GM23338 (cell line): Measurements from ENCODE around the gene YY1AP1. TPM values are rescaled to one million over a fixed set of nuclear protein-coding genes. Genes with fewer than 3 reads are reported as not detected.
A peak's percentile ranks its signal among the peaks of the same experiment; 100 is the strongest.

ENCODE experiments used
- ATAC-seq: fragments of 200-7000 bp; cut with Tn5 transposase; 3 replicates; pipeline ENCODE4 v1.9.1; 2020
- DNase-seq: peaks from one replicate; pipeline ENCODE4 v3.0.0-alpha.2; 2015; ENCODE audit warnings: low spot score
- H2AFZ ChIP-seq: fragments of 200-600 bp; sonication (generic); 2 replicates; pipeline ENCODE4 v1.8.0; 2016; ENCODE audit warnings: antibody characterized with exemption, mild to moderate bottlenecking, moderate library complexity
- H3F3A ChIP-seq: fragments of 200-600 bp; sonication (generic); replicated peaks from 2 replicates; pipeline ENCODE4 v1.8.0; 2017; ENCODE audit warnings: antibody characterized with exemption, mixed run types, low read depth
- H3K27ac ChIP-seq: fragments of 200-600 bp; sonication (generic); 2 replicates; pipeline ENCODE4 v1.6.1; 2016; ENCODE audit warnings: low read depth
- H3K27me3 ChIP-seq: fragments of 200-600 bp; sonication (generic); 2 replicates; pipeline ENCODE4 v1.8.0; 2016; ENCODE audit warnings: mild to moderate bottlenecking, mixed run types, moderate library complexity; ENCODE audit not compliant: insufficient read depth
- H3K36me3 ChIP-seq: fragments of 200-600 bp; sonication (generic); 2 replicates; pipeline ENCODE4 v1.8.0; 2016; ENCODE audit warnings: mild to moderate bottlenecking; ENCODE audit not compliant: insufficient read depth
- H3K4me1 ChIP-seq: fragments of 200-600 bp; sonication (generic); 2 replicates; pipeline ENCODE4 v1.8.0; 2016; ENCODE audit warnings: mild to moderate bottlenecking, moderate library complexity; ENCODE audit not compliant: insufficient read depth
- H3K4me2 ChIP-seq: fragments of 200-600 bp; sonication (generic); 2 replicates; pipeline ENCODE4 v1.7.1; 2017; ENCODE audit warnings: mixed run types
- H3K4me3 ChIP-seq: fragments of 200-600 bp; sonication (generic); 2 replicates; pipeline ENCODE4 v1.6.1; 2016; ENCODE audit warnings: mixed run types
- H3K79me2 ChIP-seq: fragments of 200-600 bp; sonication (generic); replicated peaks from 2 replicates; pipeline ENCODE4 v1.8.0; 2017; ENCODE audit warnings: mild to moderate bottlenecking; ENCODE audit not compliant: insufficient read depth
- H3K9me2 ChIP-seq: fragments of 200-600 bp; sonication (generic); 2 replicates; pipeline ENCODE4 v1.8.0; 2017; ENCODE audit not compliant: insufficient read depth
- H4K20me1 ChIP-seq: fragments of 200-600 bp; sonication (generic); replicated peaks from 2 replicates; pipeline ENCODE4 v1.8.0; 2017; ENCODE audit warnings: mild to moderate bottlenecking; ENCODE audit not compliant: insufficient read depth
- H3K27ac Mint-ChIP-seq: 2 replicates; pipeline ENCODE4 v1.8.0; 2020; ENCODE audit warnings: inconsistent platforms, mild to moderate bottlenecking, moderate library complexity, mixed read lengths
- H3K27me3 Mint-ChIP-seq: 3 replicates; pipeline ENCODE4 v1.8.0; 2022; ENCODE audit warnings: low read depth, mild to moderate bottlenecking, moderate library complexity, mixed read lengths, inconsistent platforms; ENCODE audit not compliant: insufficient read depth, poor library complexity
- H3K36me3 Mint-ChIP-seq: 3 replicates; pipeline ENCODE4 v1.8.0; 2021; ENCODE audit warnings: low read depth, mild to moderate bottlenecking, inconsistent platforms, moderate library complexity, mixed read lengths
- H3K4me1 Mint-ChIP-seq: 3 replicates; pipeline ENCODE4 v1.8.0; 2020; ENCODE audit warnings: mild to moderate bottlenecking, inconsistent platforms, mixed read lengths
- H3K4me3 Mint-ChIP-seq: 3 replicates; pipeline ENCODE4 v1.8.0; 2021; ENCODE audit warnings: moderate library complexity, mild to moderate bottlenecking, inconsistent platforms, mixed read lengths
- H3K9me3 Mint-ChIP-seq: 3 replicates; pipeline ENCODE4 v1.8.0; 2020; ENCODE audit warnings: moderate library complexity, mild to moderate bottlenecking, inconsistent platforms, mixed read lengths
- CREB1 ChIP-seq: fragments of 250-450 bp; sonication (Bioruptor Pico); IDR thresholded peaks from 2 replicates; pipeline ENCODE4 v1.5.0; 2020; ENCODE audit warnings: low read depth, mild to moderate bottlenecking, moderate library complexity
- CTCF ChIP-seq, 2 experiments: fragments of 200-600 bp in 1 of 2; sonication (generic) in 1 of 2; conservative IDR thresholded peaks; 2 replicates each; pipeline versions ENCODE4 v1.5.1 to v1.6.1; 2016 to 2017; ENCODE audit warnings: antibody characterized with exemption in 2 of 2, low read depth in 2 of 2, mild to moderate bottlenecking in 2 of 2, moderate library complexity in 1 of 2
- EZH2 ChIP-seq: fragments of 200-600 bp; sonication (generic); IDR thresholded peaks from one replicate; pipeline ENCODE4 v1.8.0; 2017; ENCODE audit warnings: antibody characterized with exemption, mild to moderate bottlenecking, low read depth; ENCODE audit not compliant: unreplicated experiment
- POLR2AphosphoS5 ChIP-seq: IDR thresholded peaks from 2 replicates; pipeline ENCODE4 v1.6.1; 2016; ENCODE audit warnings: antibody characterized with exemption, low read depth
- ZNF462 ChIP-seq: fragments of 250-450 bp; sonication (Bioruptor Pico); IDR thresholded peaks from 2 replicates; pipeline ENCODE4 v1.5.0; 2020; ENCODE audit warnings: mild to moderate bottlenecking, moderate library complexity
- polyA plus RNA-seq: library from polyadenylated mRNA; unstranded; fragments of >200 nt; fragmentation: Nextera tagmentation; extraction: Ambion mirVana; gene quantifications from 2 replicates; pipeline ENCODE4 v1.2.1, GENCODE V29; 2016
- total RNA-seq: library from RNA; depleted of rRNA; stranded (reverse); fragments of >200 nt; shearing (Covaris generic); gene quantifications from 2 replicates; pipeline ENCODE4 v1.2.3, GENCODE V29; 2014

Gene YY1AP1
- total and polyA plus RNA-seq, 2 experiments from 2014 or later = 21.2 to 66.5 TPM

GRCh38 chr1:155645648-155646047, 42.9 kb downstream of the YY1AP1 start (continued):
- no peak for TF ChIP-seq ZNF462 (CRISPR knock-in tag)
- no peak for TF ChIP-seq CREB1 (CRISPR knock-in tag)

- Mint-ChIP-seq H3K27ac (no peak overlapping the region), H3K27me3 (no peaks in the 10 kb centered on the region), H3K4me3 (no peak overlapping the region), H3K4me1 (peaks cover 2% of the 10 kb centered on the region; the same call in 2 of the 3 replicates), H3K9me3 (peaks cover 36% of the 10 kb centered on the region), H3K36me3 (peaks cover 28% of the 10 kb centered on the region)
- peak overlapping the region; percentile 47; the same call in 1 of the 2 replicates for H2AFZ ChIP-seq
- H3K4me2 ChIP-seq = no peak overlapping the region
- no peaks in the 10 kb centered on the region for H3K4me1 ChIP-seq
- H3K36me3 ChIP-seq = peaks cover 12% of the 10 kb centered on the region; the same call in 1 of the 2 replicates
- no peaks in the 10 kb centered on the region for H4K20me1 ChIP-seq
- no peak for DNase-seq
- H3K79me2 ChIP-seq = no peaks in the 10 kb centered on the region
- no peak overlapping the region for H3K4me3 ChIP-seq
- H3F3A ChIP-seq = no peaks in the 10 kb centered on the region
- H3K27ac ChIP-seq = no peak overlapping the region
- no peaks in the 10 kb centered on the region for H3K9me2 ChIP-seq
- TF ChIP-seq CREB1 (CRISPR knock-in tag) (no peak), ZNF462 (CRISPR knock-in tag) (no peak), EZH2 (no peak), POLR2AphosphoS5 (no peak), CTCF (conservative IDR thresholded peaks at IDR 0.05; ENCODE audit: low read depth in 2 of 2) (no peak)
- no peaks in the 10 kb centered on the region for H3K27me3 ChIP-seq
- ATAC-seq = no peak
These were observed 43.5 kb downstream of the YY1AP1 start for GRCh38 chr1:155645034-155645598.
